GM12873 (cell line): ENCODE data around the gene DYNC2H1.

ENCODE experiments used
- CTCF ChIP-seq: IDR thresholded peaks from 2 replicates; pipeline ENCODE4 v1.5.1; 2012; ENCODE audit warnings: low read depth, mild to moderate bottlenecking, moderate library complexity, low read length, control low read depth; ENCODE audit not compliant: insufficient read depth; ENCODE audit errors: missing control alignments

The DYNC2H1 gene

GRCh38 chr11:103497268-103497667 lies 388.0 kb downstream of the DYNC2H1 start:
- TF ChIP-seq CTCF: no peak

GRCh38 chr11:103499710-103500340 lies 390.6 kb downstream of the DYNC2H1 start:
- no peak for TF ChIP-seq CTCF

DNA sequence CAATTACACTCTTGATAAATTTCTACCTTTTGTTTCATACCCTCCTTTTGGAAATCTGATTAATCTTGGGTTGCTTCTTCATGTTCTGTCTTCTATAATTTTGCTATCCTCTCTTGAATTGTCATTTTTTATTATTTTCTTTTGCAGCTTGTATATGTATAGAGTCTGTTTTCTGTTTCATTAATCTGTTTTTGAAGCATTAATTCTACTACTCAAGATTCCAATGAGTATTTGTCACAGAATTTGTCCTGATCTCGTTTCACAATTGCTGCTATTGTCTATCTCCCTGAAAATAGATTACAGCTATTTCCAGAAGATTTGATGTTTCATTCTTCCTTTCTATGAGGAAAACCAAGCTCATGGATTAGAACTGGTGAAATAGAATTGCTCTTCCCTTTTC lies 406.1 kb downstream of the DYNC2H1 start:
- TF ChIP-seq CTCF: no peak

DNA sequence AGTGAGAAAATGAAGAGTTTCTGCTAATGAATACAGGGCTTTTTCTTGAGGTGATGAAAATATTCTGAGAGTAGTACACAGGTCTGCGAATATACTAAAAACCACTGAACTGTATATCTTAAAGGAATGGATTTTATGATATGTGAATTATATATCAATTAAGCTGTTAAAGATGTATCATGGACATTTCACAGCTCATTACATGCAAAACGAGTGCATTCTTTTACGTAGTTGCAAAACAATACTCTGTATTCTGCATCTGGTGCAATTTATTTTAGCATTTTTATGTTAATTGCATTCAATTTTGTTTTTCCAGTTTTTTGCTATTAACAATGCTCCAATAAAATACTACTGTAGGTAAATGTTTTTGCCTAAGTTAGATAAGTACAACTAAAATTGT lies 411.6 kb downstream of the DYNC2H1 start:
- no peak for TF ChIP-seq CTCF

DNA sequence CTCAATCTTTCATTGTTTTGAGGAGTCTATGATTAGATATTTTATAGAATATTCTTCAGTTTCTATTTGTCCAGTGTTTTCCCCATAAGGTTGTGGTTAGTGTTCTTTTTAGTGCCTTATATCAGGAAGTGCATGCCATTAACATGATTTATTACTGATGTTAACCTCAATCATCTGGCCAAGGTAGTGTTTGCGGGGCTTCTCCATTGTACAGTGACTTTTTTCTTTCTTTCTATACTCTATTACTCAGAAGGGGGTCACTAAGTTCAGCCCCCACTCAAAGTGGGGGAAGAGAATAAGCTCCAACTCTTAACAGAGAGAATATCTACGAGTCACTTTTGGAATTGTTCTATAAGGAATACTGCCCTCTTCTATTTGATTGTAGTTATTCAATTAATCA lies 415.8 kb downstream of the DYNC2H1 start:
- TF ChIP-seq CTCF: no peak

DNA sequence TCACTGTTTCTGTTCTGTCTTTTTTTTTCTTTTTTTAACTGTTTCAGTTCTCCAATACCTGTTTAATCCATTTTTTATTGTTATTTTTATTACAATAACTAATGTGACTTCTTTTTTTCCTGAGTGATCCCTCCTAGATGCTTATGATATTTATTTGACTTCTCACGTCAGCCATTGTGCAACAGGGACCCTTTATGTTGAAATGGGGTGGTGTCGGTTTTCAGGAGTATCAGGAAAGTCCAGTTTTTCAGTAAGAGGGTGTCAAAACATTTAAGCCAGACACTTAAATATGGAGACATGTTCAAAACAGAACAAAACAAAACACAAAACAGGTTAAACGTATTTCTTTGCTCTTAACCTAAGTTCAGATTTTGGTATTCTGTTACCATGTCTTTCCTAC lies 418.8 kb downstream of the DYNC2H1 start:
- TF ChIP-seq CTCF: no peak

- no peak for TF ChIP-seq CTCF
Observed at GRCh38 chr11:103528596-103528995, 419.4 kb downstream of the DYNC2H1 start.
